ENCODE data around the gene GSTP1.
"Not testable (repeated sequence)": the region's sequence is repeated elsewhere in the genome, so short reads cannot be mapped to it uniquely, and the experiment has no call there.

Gene GSTP1

DNA sequence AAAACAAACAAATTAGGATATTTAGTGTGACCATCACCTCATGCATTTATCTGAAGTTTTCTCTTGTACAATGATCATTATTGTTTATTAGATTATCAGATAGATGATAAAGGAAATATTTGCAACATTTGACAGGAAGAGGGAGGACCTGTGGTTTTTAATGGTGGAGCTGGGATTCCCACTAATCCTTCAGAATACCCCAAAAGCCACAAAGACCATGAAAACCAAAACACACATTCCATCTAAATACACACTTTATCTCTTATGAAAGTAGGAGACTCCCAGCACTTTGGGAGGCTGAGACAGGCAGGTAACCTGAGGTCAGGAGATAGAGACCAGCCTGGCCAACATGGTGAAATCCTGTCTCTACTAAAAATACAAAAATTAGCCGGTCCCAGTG, 15.5 kb downstream of the GSTP1 start:
- no peak for DNase-seq

GRCh38 chr11:67600324-67601029, 16.9 kb downstream of the GSTP1 start:
- DNase-seq, result no peak

GRCh38 chr11:67601098-67601497, 17.5 kb downstream of the GSTP1 start:
- no peak for DNase-seq

DNA sequence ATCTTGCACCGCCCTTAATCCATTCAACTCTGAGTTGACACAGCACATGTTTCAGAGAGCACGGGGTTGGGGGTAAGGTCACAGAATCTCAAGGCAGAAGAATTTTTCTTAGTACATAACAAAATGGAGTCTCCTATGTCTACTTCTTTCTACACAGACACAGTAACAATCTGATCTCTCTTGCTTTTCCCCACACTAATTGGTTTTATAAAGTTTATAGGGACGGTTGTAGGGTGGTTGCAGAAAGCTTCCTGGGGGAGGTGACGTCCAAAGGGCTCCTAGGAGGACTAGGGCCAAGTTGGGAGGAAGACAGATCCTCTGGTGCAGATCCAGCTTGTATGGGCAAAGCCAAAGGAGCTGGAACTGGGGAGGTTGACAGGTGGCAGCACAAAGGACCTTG, 20.5 kb downstream of the GSTP1 start:
- not testable (repeated sequence) for DNase-seq

GRCh38 chr11:67604815-67605214, 21.2 kb downstream of the GSTP1 start:
- no peak for DNase-seq

DNA sequence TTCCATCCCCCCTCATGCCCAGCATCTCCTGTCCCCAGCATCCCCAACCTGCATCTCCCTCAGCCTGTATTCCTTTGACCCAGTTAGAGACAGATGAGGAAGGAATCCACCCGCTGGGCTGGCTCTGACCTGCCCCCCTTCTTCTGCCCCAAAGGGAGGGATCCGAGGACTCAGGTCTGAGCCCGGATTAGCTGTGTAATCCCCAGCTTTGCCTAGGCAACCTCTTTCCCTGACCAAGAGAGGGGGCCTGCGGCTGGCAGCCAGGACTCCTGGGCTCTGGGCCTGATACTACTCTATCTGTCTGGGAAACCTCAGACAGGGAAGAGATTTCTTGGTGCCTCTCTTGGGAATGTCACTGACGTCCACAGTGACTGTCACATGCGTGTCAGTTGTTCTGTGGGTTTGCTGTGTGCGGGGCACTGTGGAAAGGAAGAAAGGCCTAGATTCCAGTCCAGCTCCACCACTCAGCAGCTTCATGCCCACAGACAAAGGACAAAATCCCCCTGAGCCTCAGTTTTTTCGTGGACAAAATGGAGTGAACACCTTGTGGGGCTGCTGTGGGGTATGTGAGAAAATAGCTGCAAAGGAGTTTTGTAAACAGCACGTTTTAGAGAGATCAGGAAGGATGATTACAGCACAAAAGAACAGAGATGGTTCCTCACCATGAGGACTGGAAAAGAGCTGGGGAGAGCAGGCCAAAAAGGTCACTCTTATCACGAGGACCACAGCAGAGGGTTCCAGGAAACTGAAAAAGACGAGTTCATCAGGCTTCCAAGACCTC, 21.8 kb downstream of the GSTP1 start:
- DNase-seq, result no peak

GRCh38 chr11:67606093-67606491, 22.5 kb downstream of the GSTP1 start:
- no peak for DNase-seq

- peak; percentile 98 for DNase-seq
Observed at GRCh38 chr11:67606492-67607295, 23.1 kb downstream of the GSTP1 start, which contains the start of gene NDUFV1. Gene NDUFV1, plus strand, starts transcription at chr11:67606936. Its CDS starts 69 bp downstream, at chr11:67607005.

DNA sequence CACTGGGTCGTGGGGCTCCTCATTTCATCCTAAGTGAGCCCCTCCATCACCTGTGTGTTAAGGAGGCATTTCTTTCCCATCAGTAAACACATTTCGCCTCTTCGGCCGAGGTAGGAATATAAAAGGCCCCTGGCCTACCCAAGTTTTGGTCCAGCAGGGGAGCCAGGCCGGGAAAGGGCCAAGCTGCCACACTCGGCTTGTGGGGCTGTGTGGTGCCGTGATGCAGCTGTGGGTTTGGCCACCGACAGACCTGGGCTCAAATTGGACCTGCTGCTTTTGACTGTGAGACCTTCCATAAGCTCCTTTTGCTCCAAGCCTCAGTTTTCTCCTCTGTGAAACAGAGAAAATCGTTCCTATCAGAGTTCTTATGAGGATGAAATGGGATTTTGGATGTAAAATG, 23.9 kb downstream of the GSTP1 start:
- no peak for DNase-seq

DNA sequence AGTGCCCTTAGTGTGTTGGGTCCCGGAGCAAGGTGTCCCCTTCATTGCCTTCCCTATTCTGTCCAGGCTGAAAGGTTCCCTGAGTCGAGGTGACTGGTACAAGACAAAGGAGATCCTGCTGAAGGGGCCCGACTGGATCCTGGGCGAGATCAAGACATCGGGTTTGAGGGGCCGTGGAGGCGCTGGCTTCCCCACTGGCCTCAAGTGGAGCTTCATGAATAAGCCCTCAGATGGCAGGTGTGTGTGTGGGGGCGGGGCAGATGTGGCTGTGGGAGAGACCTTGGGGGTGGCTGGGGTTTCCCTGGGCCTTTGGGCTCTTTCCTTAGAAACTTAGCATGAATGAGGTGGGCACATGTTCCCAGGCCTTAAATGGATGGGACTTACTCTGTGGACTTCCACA, 24.9 kb downstream of the GSTP1 start:
- no peak for DNase-seq

DNA sequence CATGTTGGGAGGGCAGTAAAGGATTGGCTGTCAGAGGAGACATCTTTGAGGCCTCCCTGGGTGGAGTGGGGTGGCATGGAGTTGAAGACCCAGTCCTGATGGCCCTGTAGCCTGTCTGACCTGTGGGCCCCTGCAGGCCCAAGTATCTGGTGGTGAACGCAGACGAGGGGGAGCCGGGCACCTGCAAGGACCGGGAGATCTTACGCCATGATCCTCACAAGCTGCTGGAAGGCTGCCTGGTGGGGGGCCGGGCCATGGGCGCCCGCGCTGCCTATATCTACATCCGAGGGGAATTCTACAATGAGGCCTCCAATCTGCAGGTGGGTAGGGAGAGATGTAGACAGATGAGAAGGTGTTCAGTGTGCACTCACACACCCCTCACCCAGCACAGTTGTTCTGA, 25.7 kb downstream of the GSTP1 start:
- no peak for DNase-seq

GRCh38 chr11:67610302-67610868, 26.8 kb downstream of the GSTP1 start:
- no peak for DNase-seq

- no peak for DNase-seq
Observed at GRCh38 chr11:67611165-67611564, 27.6 kb downstream of the GSTP1 start.

- no peak for DNase-seq
Observed at GRCh38 chr11:67611704-67612587, 28.3 kb downstream of the GSTP1 start.

DNA sequence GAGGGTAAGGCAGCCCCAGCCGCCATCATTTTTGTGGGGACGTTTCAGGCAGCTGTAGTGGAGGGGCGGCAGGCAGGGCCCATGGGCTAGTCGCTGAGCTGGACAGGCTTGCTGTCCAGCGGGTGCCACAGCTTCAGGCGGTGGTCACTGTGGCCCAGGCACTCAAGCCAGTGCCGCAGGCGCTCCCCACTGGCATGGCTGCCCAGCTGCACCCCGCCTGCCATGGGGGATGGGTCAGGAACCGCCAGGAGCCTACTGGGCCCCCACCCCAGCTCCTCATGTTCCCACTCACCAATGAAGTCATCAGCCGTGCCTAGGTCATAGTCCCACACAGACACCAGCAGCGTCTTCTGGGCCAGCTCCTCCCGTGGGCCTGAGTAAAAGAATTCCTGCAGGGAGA, 29.1 kb downstream of the GSTP1 start:
- DNase-seq, result no peak

DNA sequence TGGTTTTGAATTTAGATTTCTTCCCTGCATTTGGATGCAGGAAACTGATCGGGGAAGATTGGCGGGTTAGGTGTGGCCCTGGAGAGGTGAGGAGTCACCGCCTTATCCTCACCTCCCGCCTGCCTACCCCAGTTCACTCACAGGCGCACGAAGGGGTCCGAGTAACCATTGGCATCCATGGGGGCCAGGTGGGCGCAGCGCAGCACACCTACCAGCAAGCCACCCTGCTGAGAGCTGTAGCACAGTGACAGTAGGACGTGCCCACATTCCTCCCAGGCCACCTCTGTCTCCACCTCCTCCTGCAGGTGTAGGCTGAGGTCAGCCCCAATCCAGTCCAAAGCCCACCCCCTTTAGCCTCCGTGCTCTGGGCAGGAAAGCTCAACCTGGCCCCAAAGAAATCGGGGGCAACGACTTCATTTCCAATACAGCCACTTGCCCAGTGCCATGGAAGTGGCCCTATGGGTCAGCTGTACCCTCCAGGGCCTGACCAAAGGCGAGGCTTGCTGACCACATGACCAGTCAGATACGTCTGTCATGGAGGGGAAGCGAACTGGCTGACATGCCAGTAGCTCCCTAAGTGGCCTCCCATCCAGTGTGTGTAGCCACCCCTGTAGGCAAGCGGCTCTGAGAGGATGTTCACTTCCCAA, 29.8 kb downstream of the GSTP1 start:
- DNase-seq, result no peak

DNA sequence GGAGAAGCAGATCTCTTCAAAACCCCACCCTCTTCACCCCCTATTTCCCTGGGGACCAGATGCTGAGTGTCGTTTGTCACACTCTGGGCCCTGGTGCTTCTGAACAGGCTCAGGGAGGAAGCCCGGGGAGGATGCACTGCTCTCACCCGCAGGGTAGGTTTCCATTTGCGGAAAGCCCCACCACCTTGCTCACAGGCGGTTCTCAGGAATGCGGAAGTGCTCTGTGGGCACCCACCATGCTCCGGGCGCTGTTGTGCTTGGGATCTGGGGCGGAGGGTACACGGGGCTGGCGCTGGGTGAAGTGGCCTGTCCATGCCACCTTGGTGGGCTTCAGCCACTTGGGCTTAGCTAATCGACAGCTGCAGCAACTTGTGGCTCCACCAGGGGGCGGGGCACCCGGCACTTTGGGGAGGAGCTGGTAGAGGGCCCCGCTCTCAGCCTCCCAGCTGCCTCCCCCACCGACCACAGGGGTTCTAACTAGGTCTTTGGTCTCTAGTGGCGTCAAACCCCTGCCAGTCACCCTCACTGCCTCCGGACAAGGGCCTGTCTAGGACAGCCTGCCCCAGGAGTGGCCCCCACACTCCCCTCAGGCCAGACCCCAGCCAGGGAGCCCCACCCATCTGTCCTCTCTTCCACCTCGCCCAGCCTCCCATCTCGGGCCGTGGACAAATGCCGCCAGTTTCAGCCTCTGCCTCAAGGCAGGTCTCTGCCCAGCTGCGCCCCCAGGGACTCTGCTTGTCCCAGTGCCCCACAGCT, 30.5 kb downstream of the GSTP1 start:
- peak; percentile 85 for DNase-seq

DNA sequence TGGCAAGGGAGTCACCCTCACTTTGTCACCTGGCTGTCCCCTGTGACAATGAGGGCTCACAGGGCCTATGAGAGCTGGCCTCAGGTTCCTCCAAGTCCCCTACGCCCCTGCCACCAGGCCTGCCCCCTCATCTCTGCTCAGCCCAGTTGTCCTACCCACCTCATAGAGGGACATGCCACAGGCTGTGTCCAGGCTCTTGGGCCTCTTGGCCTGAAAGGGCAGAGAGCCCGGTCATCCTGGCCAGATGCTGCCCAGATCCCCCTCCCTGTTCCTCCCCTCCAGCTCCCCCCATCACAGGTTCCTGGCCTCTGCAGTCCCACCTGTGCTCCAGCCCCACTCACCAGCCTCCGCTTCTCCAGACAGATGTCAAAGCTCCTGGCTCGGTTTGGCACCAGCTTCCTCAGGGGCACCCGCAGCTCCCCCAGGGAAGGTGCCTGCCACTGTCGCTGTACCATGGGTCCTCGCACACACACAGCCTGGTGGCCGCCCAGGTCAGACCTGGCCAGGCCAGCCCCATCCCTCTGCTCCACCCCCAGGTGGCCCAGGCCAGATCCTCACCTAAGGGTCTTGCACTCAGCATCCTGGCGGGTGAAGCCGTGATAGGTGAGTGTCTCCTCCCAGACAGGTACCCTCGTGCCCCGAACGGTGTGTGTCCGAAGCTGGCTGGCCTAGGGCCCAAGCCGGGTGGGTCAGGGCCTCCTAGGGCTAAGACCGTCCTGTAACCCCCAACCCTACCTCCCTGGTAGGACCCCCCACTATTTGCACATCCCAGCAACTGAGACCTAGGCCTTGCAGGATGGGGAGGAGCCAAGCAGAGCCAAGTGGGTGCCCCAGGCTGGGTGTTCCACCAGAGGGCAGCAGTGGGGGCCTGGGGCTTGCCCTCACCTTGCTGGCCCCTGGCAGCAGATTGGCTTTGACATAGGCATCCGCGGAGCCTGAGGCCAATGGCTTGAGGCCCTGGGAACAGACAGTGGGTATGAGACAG, 31.4 kb downstream of the GSTP1 start:
- DNase-seq, result peak; percentile 70

GRCh38 chr11:67615728-67616430, 32.3 kb downstream of the GSTP1 start:
- peak; percentile 45 for DNase-seq

Measured in CD4-positive, alpha-beta T cell treated with Interleukin-6 for 4 hours (primary cell).